DOHH2 (cell line): Measurements from ENCODE around the gene ITCH.

Source experiments
- H3F3A ChIP-seq: fragments of 200-600 bp; sonication (generic), shearing (Covaris generic); 2 replicates; pipeline ENCODE4 v1.6.0; 2016; ENCODE audit warnings: antibody characterized with exemption, mild to moderate bottlenecking; ENCODE audit not compliant: control insufficient read depth, insufficient read depth
- H3K27ac ChIP-seq: fragments of 200-600 bp; sonication (generic); 2 replicates; pipeline ENCODE4 v1.5.1; 2014; ENCODE audit warnings: low read depth, mild to moderate bottlenecking, low read length, moderate library complexity
- H3K27me3 ChIP-seq: fragments of 200-600 bp; sonication (generic); 2 replicates; pipeline ENCODE4 v1.6.1; 2014; ENCODE audit warnings: mild to moderate bottlenecking, low read length, mixed read lengths; ENCODE audit not compliant: control insufficient read depth
- H3K36me3 ChIP-seq: fragments of 200-600 bp; sonication (generic); 2 replicates; pipeline ENCODE4 v1.6.1; 2014; ENCODE audit warnings: mild to moderate bottlenecking, low read length, moderate library complexity, mixed read lengths; ENCODE audit not compliant: control insufficient read depth
- H3K4me1 ChIP-seq: fragments of 200-600 bp; sonication (generic); 2 replicates; pipeline ENCODE4 v1.6.1; 2014; ENCODE audit warnings: mild to moderate bottlenecking, low read length, mixed read lengths; ENCODE audit not compliant: control insufficient read depth
- H3K4me2 ChIP-seq: fragments of 200-600 bp; sonication (generic); 2 replicates; pipeline ENCODE4 v1.6.0; 2014; ENCODE audit warnings: mild to moderate bottlenecking, low read length, moderate library complexity
- H3K4me3 ChIP-seq: fragments of 200-600 bp; sonication (generic); 2 replicates; pipeline ENCODE4 v1.5.1; 2014; ENCODE audit warnings: mild to moderate bottlenecking, low read length, mixed read lengths
- H3K79me2 ChIP-seq: fragments of 200-600 bp; sonication (generic); 2 replicates; pipeline ENCODE4 v1.6.1; 2014; ENCODE audit warnings: mild to moderate bottlenecking, low read length, mixed read lengths; ENCODE audit not compliant: control insufficient read depth
- H3K9me2 ChIP-seq: fragments of 200-600 bp; sonication (generic); replicated peaks from 2 replicates; pipeline ENCODE4 v1.6.1; 2014; ENCODE audit warnings: mild to moderate bottlenecking, low read length, mixed read lengths; ENCODE audit not compliant: control insufficient read depth
- H3K9me3 ChIP-seq: fragments of 200-600 bp; sonication (generic); 2 replicates; pipeline ENCODE4 v1.6.1; 2014; ENCODE audit warnings: antibody characterized with exemption, low read length, mixed read lengths; ENCODE audit not compliant: control insufficient read depth, insufficient read depth
- H4K20me1 ChIP-seq: fragments of 200-600 bp; sonication (generic); 2 replicates; pipeline ENCODE4 v1.6.0; 2014; ENCODE audit warnings: low read depth, mild to moderate bottlenecking, antibody characterized with exemption, low read length, moderate library complexity; ENCODE audit not compliant: control insufficient read depth, insufficient read depth
- CTCF ChIP-seq: fragments of 200-600 bp; sonication (generic); IDR thresholded peaks from one replicate; pipeline ENCODE4 v1.5.1; 2014; ENCODE audit warnings: antibody characterized with exemption, mild to moderate bottlenecking, low read depth, low read length; ENCODE audit not compliant: poor library complexity, severe bottlenecking
- EZH2phosphoT487 ChIP-seq: fragments of 200-600 bp; sonication (generic); IDR thresholded peaks from 2 replicates; pipeline ENCODE4 v1.6.1; 2017; ENCODE audit warnings: borderline replicate concordance, mild to moderate bottlenecking, antibody characterized with exemption, low read length, moderate library complexity, mixed read lengths

The ITCH gene

GRCh38 chr20:34526466-34526865 lies 163.4 kb downstream of the ITCH start:
- H3K79me2 ChIP-seq: peaks cover 41% of the 10 kb centered on the region
- H3K9me2 ChIP-seq: no peaks in the 10 kb centered on the region
- no peak overlapping the region for H3K27ac ChIP-seq
- peaks cover 3% of the 10 kb centered on the region; the same call in 1 of the 2 replicates for H3K4me1 ChIP-seq
- H3K27me3 ChIP-seq: no peaks in the 10 kb centered on the region
- H3K36me3 ChIP-seq: peaks cover 69% of the 10 kb centered on the region
- TF ChIP-seq CTCF: no peak
- no peak for TF ChIP-seq EZH2phosphoT487
- H3K4me2 ChIP-seq: no peak overlapping the region
- H3K9me3 ChIP-seq: no peaks in the 10 kb centered on the region
- no peaks in the 10 kb centered on the region for H3F3A ChIP-seq
- H3K4me3 ChIP-seq: no peak overlapping the region
- peaks cover 13% of the 10 kb centered on the region; the same call in 1 of the 2 replicates for H4K20me1 ChIP-seq

GRCh38 chr20:34527016-34527415 lies 163.9 kb downstream of the ITCH start:
- Histone ChIP-seq H3K4me3 (no peak overlapping the region), H3K79me2 (peaks cover 35% of the 10 kb centered on the region), H3K9me3 (no peaks in the 10 kb centered on the region), H3K27ac (no peak overlapping the region), H3K4me1 (peaks cover 3% of the 10 kb centered on the region; the same call in 1 of the 2 replicates), H4K20me1 (peaks cover 13% of the 10 kb centered on the region; the same call in 1 of the 2 replicates), H3K27me3 (no peaks in the 10 kb centered on the region), H3F3A (no peaks in the 10 kb centered on the region), H3K4me2 (no peak overlapping the region), H3K36me3 (peaks cover 66% of the 10 kb centered on the region), H3K9me2 (no peaks in the 10 kb centered on the region)
- TF ChIP-seq CTCF: no peak
- TF ChIP-seq EZH2phosphoT487: no peak

- no peaks in the 10 kb centered on the region for H3K27me3 ChIP-seq
- H3K9me3 ChIP-seq: no peaks in the 10 kb centered on the region
- H3K9me2 ChIP-seq: no peaks in the 10 kb centered on the region
- TF ChIP-seq CTCF (no peak), EZH2phosphoT487 (no peak)
- H3K79me2 ChIP-seq: peaks cover 19% of the 10 kb centered on the region
- H3K4me1 ChIP-seq: no peaks in the 10 kb centered on the region
- H3K4me3 ChIP-seq: no peak overlapping the region
- no peak overlapping the region for H3K4me2 ChIP-seq
- H3K36me3 ChIP-seq: peaks cover 72% of the 10 kb centered on the region
- no peaks in the 10 kb centered on the region for H3F3A ChIP-seq
- H3K27ac ChIP-seq: no peak overlapping the region
- 0 out of 2 replicates have a peak, but pooled peaks cover 5% of the 10 kb centered on the region for H4K20me1 ChIP-seq
These were observed 165.8 kb downstream of the ITCH start for GRCh38 chr20:34528921-34529297.
